Cardiac muscle cell (in vitro differentiated cells and primary cell): ENCODE measurements around the gene ATP1A4. TPM values are rescaled to one million over a fixed set of nuclear protein-coding genes. Genes with fewer than 3 reads are reported as not detected.

Experiments used
- DNase-seq, 2 donors: peaks; one replicate each; pipeline versions ENCODE4 v3.0.0 to v3.0.0-alpha.2; 2010 to 2017; ENCODE audit warnings: low read depth in 1 of 2, low spot score in 1 of 2
- H3K27ac ChIP-seq: fragments of 200-600 bp; sonication (generic); 2 replicates; pipeline ENCODE4 v1.5.1; 2016
- H3K27me3 ChIP-seq: fragments of 200-600 bp; sonication (generic); 2 replicates; pipeline ENCODE4 v1.6.0; 2016; ENCODE audit warnings: control low read depth
- H3K36me3 ChIP-seq: fragments of 200-600 bp; sonication (generic); 2 replicates; pipeline ENCODE4 v1.5.1; 2016; ENCODE audit warnings: control low read depth
- H3K4me1 ChIP-seq: fragments of 200-600 bp; sonication (generic); 2 replicates; pipeline ENCODE4 v1.8.1; 2017; ENCODE audit warnings: low read depth, mild to moderate bottlenecking, mixed run types
- H3K4me3 ChIP-seq: fragments of 200-600 bp; sonication (generic); 2 replicates; pipeline ENCODE4 v1.5.1; 2016; ENCODE audit warnings: mild to moderate bottlenecking
- H3K9me3 ChIP-seq: fragments of 200-600 bp; sonication (generic); 2 replicates; pipeline ENCODE4 v1.5.1; 2017; ENCODE audit warnings: low read depth, mild to moderate bottlenecking, control low read depth
- CTCF ChIP-seq: IDR thresholded peaks from 2 replicates; pipeline ENCODE4 v1.5.1; 2012; ENCODE audit warnings: low read depth, mild to moderate bottlenecking, low read length
- polyA plus RNA-seq: library from polyadenylated mRNA; unstranded; fragments of >200 nt; fragmentation: Nextera tagmentation; extraction: Ambion mirVana; gene quantifications from 2 replicates; pipeline ENCODE4 v1.2.1, GENCODE V29; 2016
- total RNA-seq: library from RNA; depleted of rRNA; stranded (reverse); fragments of >200 nt; gene quantifications from 2 replicates; pipeline ENCODE4 v1.2.3, GENCODE V29; 2016

The ATP1A4 gene
- total and polyA plus RNA-seq, 2 experiments from 2014 or later = 0.21 to 0.57 TPM

GRCh38 chr1:160164121-160164520 is 12.7 kb downstream of the ATP1A4 start:
- Histone ChIP-seq H3K9me3 (no peaks in the 10 kb centered on the region), H3K36me3 (no peaks in the 10 kb centered on the region), H3K27me3 (no peaks in the 10 kb centered on the region), H3K4me1 (peaks cover 16% of the 10 kb centered on the region), H3K4me3 (no peak overlapping the region), H3K27ac (no peak overlapping the region)
- TF ChIP-seq CTCF = no peak
- no peak for DNase-seq

GRCh38 chr1:160166166-160166868 is 14.9 kb downstream of the ATP1A4 start:
- H3K4me3 ChIP-seq = no peak overlapping the region
- no peaks in the 10 kb centered on the region for H3K36me3 ChIP-seq
- H3K9me3 ChIP-seq = no peaks in the 10 kb centered on the region
- TF ChIP-seq CTCF = no peak
- no peak overlapping the region for H3K27ac ChIP-seq
- no peaks in the 10 kb centered on the region for H3K27me3 ChIP-seq
- DNase-seq = no peak
- H3K4me1 ChIP-seq = peaks cover 20% of the 10 kb centered on the region

- DNase-seq = no peak
- no peak for TF ChIP-seq CTCF
- H3K27ac ChIP-seq = no peak overlapping the region
- no peaks in the 10 kb centered on the region for H3K27me3 ChIP-seq
- no peak overlapping the region for H3K4me3 ChIP-seq
- H3K4me1 ChIP-seq = peaks cover 20% of the 10 kb centered on the region
- no peaks in the 10 kb centered on the region for H3K36me3 ChIP-seq
- no peaks in the 10 kb centered on the region for H3K9me3 ChIP-seq
Measured at GRCh38 chr1:160167056-160167455, 15.7 kb downstream of the ATP1A4 start.

- no peak for DNase-seq
- TF ChIP-seq CTCF = no peak
- Histone ChIP-seq H3K4me3 (no peak overlapping the region), H3K27ac (peak overlapping the region; percentile 26), H3K4me1 (peaks cover 20% of the 10 kb centered on the region), H3K27me3 (no peaks in the 10 kb centered on the region), H3K9me3 (no peaks in the 10 kb centered on the region), H3K36me3 (no peaks in the 10 kb centered on the region)
Measured at GRCh38 chr1:160167580-160167979, 16.2 kb downstream of the ATP1A4 start.

- Histone ChIP-seq H3K4me1 (peaks cover 20% of the 10 kb centered on the region), H3K27ac (peak overlapping the region; percentile 26)
Measured at GRCh38 chr1:160168016-160168415, 16.6 kb downstream of the ATP1A4 start.

More at GRCh38 chr1:160168016-160168415, 16.6 kb downstream of the ATP1A4 start:
- Histone ChIP-seq H3K36me3 (no peaks in the 10 kb centered on the region), H3K27me3 (no peaks in the 10 kb centered on the region), H3K9me3 (no peaks in the 10 kb centered on the region), H3K4me3 (no peak overlapping the region)
- no peak for TF ChIP-seq CTCF
- peak in 1 of 2 donors; percentile 36 for DNase-seq
